H9 (cell line): ENCODE results near the gene LRRC45. TPM values are rescaled to one million over a fixed set of nuclear protein-coding genes. Genes with fewer than 3 reads are reported as not detected.

Experiments used
- DNase-seq: peaks from one replicate; pipeline ENCODE4 v3.0.0-alpha.2; 2017
- H2AFZ ChIP-seq: one replicate; pipeline ENCODE4 v1.6.1; 2013; ENCODE audit warnings: mild to moderate bottlenecking, low read length, control low read depth, moderate library complexity
- H2AK5ac ChIP-seq: 2 replicates; pipeline ENCODE4 v1.6.1; 2013; ENCODE audit warnings: low read length, control low read depth, mixed read lengths; ENCODE audit not compliant: insufficient read length
- H2BK120ac ChIP-seq: one replicate; pipeline ENCODE4 v1.6.1; 2013; ENCODE audit warnings: low read depth, mild to moderate bottlenecking, low read length, control low read depth, inconsistent platforms; ENCODE audit not compliant: poor library complexity, severe bottlenecking
- H2BK12ac ChIP-seq: 2 replicates; pipeline ENCODE4 v1.6.1; 2013; ENCODE audit warnings: low read length, control low read depth, mixed read lengths, low read depth; ENCODE audit not compliant: insufficient read length
- H2BK15ac ChIP-seq: 2 replicates; pipeline ENCODE4 v1.6.1; 2013; ENCODE audit warnings: low read depth, low read length, control low read depth
- H2BK20ac ChIP-seq: one replicate; pipeline ENCODE4 v1.6.1; 2013; ENCODE audit warnings: low read depth, mild to moderate bottlenecking, low read length, control low read depth, inconsistent platforms; ENCODE audit not compliant: poor library complexity, severe bottlenecking
- H2BK5ac ChIP-seq: 2 replicates; pipeline ENCODE4 v1.6.1; 2013; ENCODE audit warnings: low read length, control low read depth, mixed read lengths; ENCODE audit not compliant: insufficient read length
- H3K14ac ChIP-seq: 2 replicates; pipeline ENCODE4 v1.6.1; 2013; ENCODE audit warnings: low read length, control low read depth; ENCODE audit not compliant: insufficient read depth
- H3K18ac ChIP-seq: 2 replicates; pipeline ENCODE4 v1.6.1; 2013; ENCODE audit warnings: low read depth, mild to moderate bottlenecking, mixed read lengths, low read length, control low read depth; ENCODE audit not compliant: insufficient read length
- H3K23ac ChIP-seq: 2 replicates; pipeline ENCODE4 v1.6.1; 2013; ENCODE audit warnings: low read length, control low read depth, mixed read lengths, low read depth; ENCODE audit not compliant: insufficient read length
- H3K23me2 ChIP-seq: 2 replicates; pipeline ENCODE4 v1.6.1; 2013; ENCODE audit warnings: low read depth, mild to moderate bottlenecking, mixed read lengths, low read length, control low read depth; ENCODE audit not compliant: insufficient read length, poor library complexity, severe bottlenecking
- H3K27ac ChIP-seq: 2 replicates; pipeline ENCODE4 v1.5.1; 2013; ENCODE audit warnings: low read length, control low read depth, mixed read lengths, low read depth; ENCODE audit not compliant: insufficient read length
- H3K27me3 ChIP-seq: 2 replicates; pipeline ENCODE4 v1.6.1; 2013; ENCODE audit warnings: low read length, control low read depth, inconsistent platforms; ENCODE audit not compliant: insufficient read depth
- H3K4ac ChIP-seq: 2 replicates; pipeline ENCODE4 v1.6.1; 2013; ENCODE audit warnings: low read depth, mild to moderate bottlenecking, control low read depth, inconsistent platforms, low read length, moderate library complexity
- H3K4me1 ChIP-seq: 2 replicates; pipeline ENCODE4 v1.6.1; 2013; ENCODE audit warnings: low read length, control low read depth, inconsistent platforms; ENCODE audit not compliant: insufficient read depth
- H3K4me2 ChIP-seq: 2 replicates; pipeline ENCODE4 v1.6.1; 2013; ENCODE audit warnings: low read length, control low read depth, mixed read lengths; ENCODE audit not compliant: insufficient read length, insufficient read depth
- H3K56ac ChIP-seq: 2 replicates; pipeline ENCODE4 v1.6.1; 2013; ENCODE audit warnings: low read depth, mild to moderate bottlenecking, mixed read lengths, low read length, control low read depth; ENCODE audit not compliant: insufficient read length
- H3K79me1 ChIP-seq: 2 replicates; pipeline ENCODE4 v1.6.1; 2013; ENCODE audit warnings: low read depth, mild to moderate bottlenecking, moderate library complexity, low read length, control low read depth, inconsistent platforms; ENCODE audit not compliant: insufficient read depth, poor library complexity, severe bottlenecking
- H3K79me2 ChIP-seq: 2 replicates; pipeline ENCODE4 v1.6.1; 2013; ENCODE audit warnings: low read length, control low read depth, inconsistent platforms; ENCODE audit not compliant: insufficient read depth
- H3K9ac ChIP-seq: 2 replicates; pipeline ENCODE4 v1.6.1; 2013; ENCODE audit warnings: low read length, control low read depth, mixed read lengths; ENCODE audit not compliant: insufficient read length; ENCODE audit errors: extremely low read depth
- H3K9me3 ChIP-seq: one replicate; pipeline ENCODE4 v1.6.1; 2013; ENCODE audit warnings: low read depth, low read length, inconsistent platforms; ENCODE audit not compliant: control insufficient read depth
- H3T11ph ChIP-seq: one replicate; pipeline ENCODE4 v1.6.1; 2013; ENCODE audit warnings: mild to moderate bottlenecking, low read length, control low read depth, inconsistent platforms
- H4K20me1 ChIP-seq: one replicate; pipeline ENCODE4 v1.6.1; 2013; ENCODE audit not compliant: control insufficient read depth, insufficient read length, insufficient read depth
- H4K5ac ChIP-seq: 2 replicates; pipeline ENCODE4 v1.6.1; 2013; ENCODE audit warnings: low read depth, mild to moderate bottlenecking, mixed read lengths, low read length, control low read depth; ENCODE audit not compliant: insufficient read length
- H4K8ac ChIP-seq: replicated peaks from 2 replicates; pipeline ENCODE4 v1.6.1; 2013; ENCODE audit warnings: low read length, control low read depth, mixed read lengths, low read depth; ENCODE audit not compliant: insufficient read length
- H4K91ac ChIP-seq: 2 replicates; pipeline ENCODE4 v1.6.1; 2013; ENCODE audit warnings: low read depth, mild to moderate bottlenecking, moderate library complexity, mixed read lengths, low read length, control low read depth; ENCODE audit not compliant: insufficient read length
- H3K27ac Mint-ChIP-seq, 3 experiments: 2 replicates in 2 of 3; 3 replicates in 1 of 3; pipeline ENCODE4 v1.8.0; 2020 to 2021; ENCODE audit warnings: mixed read lengths in 3 of 3, mild to moderate bottlenecking in 1 of 3, moderate library complexity in 1 of 3
- H3K27me3 Mint-ChIP-seq: 2 replicates; pipeline ENCODE4 v1.8.0; 2021; ENCODE audit warnings: low read depth, mild to moderate bottlenecking, moderate library complexity, mixed read lengths
- H3K36me3 Mint-ChIP-seq, 3 experiments: 2 replicates in 2 of 3; 3 replicates in 1 of 3; pipeline ENCODE4 v1.8.0; 2020 to 2021; ENCODE audit warnings: low read depth in 3 of 3, mixed read lengths in 3 of 3; ENCODE audit not compliant: insufficient read depth in 1 of 3
- H3K4me1 Mint-ChIP-seq, 2 experiments: 2 replicates each; pipeline ENCODE4 v1.8.0; 2020; ENCODE audit warnings: mixed read lengths in 2 of 2
- H3K4me3 Mint-ChIP-seq, 2 experiments: 2 replicates in 1 of 2; 3 replicates in 1 of 2; pipeline ENCODE4 v1.8.0; 2020 to 2021; ENCODE audit warnings: mild to moderate bottlenecking in 2 of 2, mixed read lengths in 2 of 2, moderate library complexity in 1 of 2
- H3K9me3 Mint-ChIP-seq, 2 experiments: 2 replicates in 1 of 2; 3 replicates in 1 of 2; pipeline ENCODE4 v1.8.0; 2020; ENCODE audit warnings: mild to moderate bottlenecking in 2 of 2, mixed read lengths in 2 of 2, moderate library complexity in 1 of 2
- CTCF ChIP-seq: fragments of 200-600 bp; sonication (generic); conservative IDR thresholded peaks from 3 replicates; pipeline ENCODE4 v1.8.0; 2021; ENCODE audit warnings: antibody characterized with exemption, mild to moderate bottlenecking
- WGBS: extraction: QIAGEN DNeasy Blood & Tissue Kit; methylation state at CpG from one replicate; pipeline ENCODE4 v1.1.7; 2013; ENCODE audit warnings: missing lambda C conversion rate, low lambda C conversion rate, mixed read lengths; ENCODE audit not compliant: insufficient read length; ENCODE audit errors: extremely low coverage; 5-methylcytosine and 5-hydroxymethylcytosine counted together
- total RNA-seq: library from RNA; stranded (reverse); gene quantifications from 2 replicates; pipeline ENCODE4 v1.2.1, GENCODE V29; 2021

LRRC45 gene
- total RNA-seq, 1 experiment from 2014 or later: 28.7 TPM

GRCh38 chr17:82042649-82043048, 19.5 kb downstream of the LRRC45 start:
- H2BK12ac ChIP-seq: no peak overlapping the region
- WGBS: no CpG with 5 or more reads among the region's 9 CpGs
- H4K20me1 ChIP-seq: no peaks in the 10 kb centered on the region
- H3K18ac ChIP-seq: no peak overlapping the region
- no peaks in the 10 kb centered on the region; a peak in 2 of 5 replicates for H3K9me3 Mint-ChIP-seq
- no peak overlapping the region for H3K23ac ChIP-seq
- H3K27ac ChIP-seq: no peak overlapping the region
- no peak for DNase-seq
- no peak overlapping the region for H2BK15ac ChIP-seq
- peaks cover 10% of the 10 kb centered on the region for H3K27me3 Mint-ChIP-seq
- no peak overlapping the region for H4K5ac ChIP-seq
- H3K27ac Mint-ChIP-seq: no peak overlapping the region; a peak in 1 of 7 replicates
- H3K14ac ChIP-seq: no peak overlapping the region
- no peak overlapping the region for H4K8ac ChIP-seq
- no peaks in the 10 kb centered on the region for H3K9me3 ChIP-seq
- no peak overlapping the region for H2BK120ac ChIP-seq
- no peaks in the 10 kb centered on the region; the same call in 1 of the 2 replicates for H3K4me1 ChIP-seq
- H3K4me2 ChIP-seq: no peak overlapping the region
- no peaks in the 10 kb centered on the region for H3K27me3 ChIP-seq
- no peak overlapping the region for H3K9ac ChIP-seq
- no peak overlapping the region for H2BK20ac ChIP-seq
- H2AK5ac ChIP-seq: no peak overlapping the region
- no peak for TF ChIP-seq CTCF
- H3T11ph ChIP-seq: no peak overlapping the region
- no peak overlapping the region for H4K91ac ChIP-seq
- peak overlapping the region in 1 of 2 experiments; percentile 39; a peak in 1 of 5 replicates for H3K4me3 Mint-ChIP-seq
- H2AFZ ChIP-seq: no peak overlapping the region
- no peak overlapping the region for H3K4ac ChIP-seq
- H3K4me1 Mint-ChIP-seq: peaks cover 24 to 29% of the 10 kb centered on the region in 2 experiments
- no peaks in the 10 kb centered on the region for H3K23me2 ChIP-seq
- no peaks in the 10 kb centered on the region for H3K79me2 ChIP-seq
- no peak overlapping the region for H2BK5ac ChIP-seq
- H3K56ac ChIP-seq: no peak overlapping the region
- H3K36me3 Mint-ChIP-seq: peaks cover 4 to 13% (median 9%) of the 10 kb centered on the region in 3 experiments; a peak in 6 of 7 replicates
- H3K79me1 ChIP-seq: no peaks in the 10 kb centered on the region
